Measurements from ENCODE around the gene TMEM247. TPM values are rescaled to one million over a fixed set of nuclear protein-coding genes. Genes with fewer than 3 reads are reported as not detected.

The TMEM247 gene
- total RNA-seq, 1 donor = not detected

DNA sequence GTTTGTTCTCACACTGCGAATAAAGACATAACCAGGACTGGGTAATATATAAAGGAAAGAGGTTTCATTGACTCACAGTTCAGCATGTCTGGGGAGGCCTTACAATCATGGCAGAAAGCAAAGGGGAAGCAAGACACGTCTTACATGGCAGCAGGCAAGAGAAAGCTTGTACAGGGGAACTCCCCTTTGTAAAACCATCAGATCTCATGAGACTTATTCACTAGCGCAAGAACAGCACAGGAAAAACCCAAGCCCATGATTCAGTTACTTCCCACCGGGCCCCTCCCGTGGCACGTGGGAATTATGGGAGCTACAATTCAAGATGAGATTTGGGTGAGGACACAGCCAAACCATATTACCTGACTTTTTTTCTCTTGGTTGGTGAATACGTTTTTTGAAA, 51.3 kb downstream of the TMEM247 start:
- H3K4me3 ChIP-seq (ENCODE audit: low read depth, low read length) = no peak overlapping the region
- TF ChIP-seq, protein P1, sequence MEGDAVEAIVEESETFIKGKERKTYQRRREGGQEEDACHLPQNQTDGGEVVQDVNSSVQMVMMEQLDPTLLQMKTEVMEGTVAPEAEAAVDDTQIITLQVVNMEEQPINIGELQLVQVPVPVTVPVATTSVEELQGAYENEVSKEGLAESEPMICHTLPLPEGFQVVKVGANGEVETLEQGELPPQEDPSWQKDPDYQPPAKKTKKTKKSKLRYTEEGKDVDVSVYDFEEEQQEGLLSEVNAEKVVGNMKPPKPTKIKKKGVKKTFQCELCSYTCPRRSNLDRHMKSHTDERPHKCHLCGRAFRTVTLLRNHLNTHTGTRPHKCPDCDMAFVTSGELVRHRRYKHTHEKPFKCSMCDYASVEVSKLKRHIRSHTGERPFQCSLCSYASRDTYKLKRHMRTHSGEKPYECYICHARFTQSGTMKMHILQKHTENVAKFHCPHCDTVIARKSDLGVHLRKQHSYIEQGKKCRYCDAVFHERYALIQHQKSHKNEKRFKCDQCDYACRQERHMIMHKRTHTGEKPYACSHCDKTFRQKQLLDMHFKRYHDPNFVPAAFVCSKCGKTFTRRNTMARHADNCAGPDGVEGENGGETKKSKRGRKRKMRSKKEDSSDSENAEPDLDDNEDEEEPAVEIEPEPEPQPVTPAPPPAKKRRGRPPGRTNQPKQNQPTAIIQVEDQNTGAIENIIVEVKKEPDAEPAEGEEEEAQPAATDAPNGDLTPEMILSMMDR (IDR thresholded peaks at IDR 0.05; ENCODE audit: insufficient read depth, low read depth, low read length) = no peak
- DNase-seq (ENCODE audit: low read depth) = no peak

DNA sequence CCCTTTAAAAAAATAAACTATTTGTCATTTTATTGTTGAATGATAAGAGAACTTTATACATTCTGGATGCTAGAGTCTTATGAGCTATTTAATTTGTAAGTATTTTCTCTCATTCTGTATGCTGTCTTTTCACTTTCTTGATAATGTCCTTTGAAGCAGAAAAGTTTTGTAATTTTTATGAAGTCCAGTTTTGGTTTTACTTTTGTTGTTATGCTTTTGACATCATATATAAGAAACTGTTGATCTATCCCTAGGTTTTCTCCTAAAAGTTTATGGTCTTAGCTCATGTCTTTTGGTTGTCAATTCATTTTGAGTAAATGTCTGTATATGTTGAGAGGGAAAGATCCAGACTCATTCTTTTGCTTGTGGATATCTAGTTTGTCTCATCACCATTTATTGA, 52.5 kb downstream of the TMEM247 start:
- TF ChIP-seq, protein P1 (IDR thresholded peaks at IDR 0.05; ENCODE audit: insufficient read depth, low read depth, low read length) = no peak
- DNase-seq (ENCODE audit: low read depth) = no peak
- H3K4me3 ChIP-seq (ENCODE audit: low read depth, low read length) = no peak overlapping the region

Small RNAs within 50 kb of the gene (small RNA-seq; reads per million reads assigned to genes)
- gene RN7SL817P = not detected

Other genes starting within 250 kb of the TMEM247 start
- 124 and 132 TPM in 2 replicates for gene EPAS1, start 182.2 kb upstream of the TMEM247 start, total RNA-seq
- 74.4 and 93.7 TPM in 2 replicates for gene RHOQ, start 62.9 kb downstream of the TMEM247 start, total RNA-seq
- 2.6 and 3.2 TPM in 2 replicates for gene ATP6V1E2, start 63.0 kb downstream of the TMEM247 start, total RNA-seq
- gene PIGF, start 137.5 kb downstream of the TMEM247 start, total RNA-seq = 16.8 and 32.0 TPM in 2 replicates
- 16.1 and 27.2 TPM in 2 replicates for gene CRIPT, start 137.7 kb downstream of the TMEM247 start, total RNA-seq
- 86.0 and 220 TPM in 2 replicates for gene SOCS5, start 219.7 kb downstream of the TMEM247 start, total RNA-seq

Data from fibroblast of villous mesenchyme (primary cell).